ENCODE results near the gene GATM.
A peak's percentile ranks its signal among the peaks of the same experiment; 100 is the strongest.

Gene GATM

DNA sequence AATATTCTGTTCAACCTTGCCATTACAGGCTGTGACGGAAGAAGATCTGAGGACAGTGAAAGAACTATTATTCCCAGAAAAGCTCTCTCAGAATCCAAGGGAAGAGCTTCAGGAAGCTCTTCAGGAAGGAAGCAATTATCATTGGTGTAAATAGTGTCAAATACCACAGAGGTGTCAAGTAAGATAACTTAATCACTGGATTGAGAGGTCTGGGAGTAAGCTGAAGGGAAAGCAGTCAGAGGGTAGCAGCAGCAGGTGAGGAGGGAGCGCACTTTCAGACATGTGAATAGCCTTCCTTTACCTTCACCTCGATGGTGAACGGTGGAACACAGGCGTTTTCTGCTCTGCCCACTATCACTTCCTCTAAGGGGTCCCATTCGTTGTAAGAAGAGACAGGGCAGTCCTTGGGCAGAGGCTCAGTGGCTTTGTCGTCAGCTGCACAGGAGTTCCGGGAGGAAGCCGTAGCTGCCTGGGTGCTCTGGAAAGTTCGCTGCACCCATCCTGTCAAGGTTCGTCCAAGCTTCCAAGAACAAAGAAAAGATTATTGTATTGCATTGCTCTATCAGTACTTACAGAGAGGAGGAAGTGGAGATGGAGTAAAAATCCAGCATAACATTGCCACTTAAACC is 1.9 kb downstream of the GATM start:
- no peaks in the 10 kb centered on the region for H3K9me3 ChIP-seq (ENCODE audit: severe bottlenecking)
- TF ChIP-seq, protein P1, sequence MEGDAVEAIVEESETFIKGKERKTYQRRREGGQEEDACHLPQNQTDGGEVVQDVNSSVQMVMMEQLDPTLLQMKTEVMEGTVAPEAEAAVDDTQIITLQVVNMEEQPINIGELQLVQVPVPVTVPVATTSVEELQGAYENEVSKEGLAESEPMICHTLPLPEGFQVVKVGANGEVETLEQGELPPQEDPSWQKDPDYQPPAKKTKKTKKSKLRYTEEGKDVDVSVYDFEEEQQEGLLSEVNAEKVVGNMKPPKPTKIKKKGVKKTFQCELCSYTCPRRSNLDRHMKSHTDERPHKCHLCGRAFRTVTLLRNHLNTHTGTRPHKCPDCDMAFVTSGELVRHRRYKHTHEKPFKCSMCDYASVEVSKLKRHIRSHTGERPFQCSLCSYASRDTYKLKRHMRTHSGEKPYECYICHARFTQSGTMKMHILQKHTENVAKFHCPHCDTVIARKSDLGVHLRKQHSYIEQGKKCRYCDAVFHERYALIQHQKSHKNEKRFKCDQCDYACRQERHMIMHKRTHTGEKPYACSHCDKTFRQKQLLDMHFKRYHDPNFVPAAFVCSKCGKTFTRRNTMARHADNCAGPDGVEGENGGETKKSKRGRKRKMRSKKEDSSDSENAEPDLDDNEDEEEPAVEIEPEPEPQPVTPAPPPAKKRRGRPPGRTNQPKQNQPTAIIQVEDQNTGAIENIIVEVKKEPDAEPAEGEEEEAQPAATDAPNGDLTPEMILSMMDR (IDR thresholded peaks at IDR 0.05; ENCODE audit: poor library complexity, severe bottlenecking) = no peak
- H3K27ac ChIP-seq (ENCODE audit: poor library complexity, severe bottlenecking) = no peak overlapping the region
- H3K36me3 ChIP-seq (ENCODE audit: low read depth) = no peaks in the 10 kb centered on the region
- H3K4me3 ChIP-seq (ENCODE audit: severe bottlenecking) = no peak overlapping the region
- DNase-seq (ENCODE audit: low spot score) (no peak), ATAC-seq (ENCODE audit: low read depth) (no peak)
- H3K4me1 ChIP-seq (ENCODE audit: insufficient read depth, poor library complexity, severe bottlenecking) = no peaks in the 10 kb centered on the region
- H3K27me3 ChIP-seq (ENCODE audit: insufficient read depth, poor library complexity, severe bottlenecking) = peaks cover 37% of the 10 kb centered on the region

DNA sequence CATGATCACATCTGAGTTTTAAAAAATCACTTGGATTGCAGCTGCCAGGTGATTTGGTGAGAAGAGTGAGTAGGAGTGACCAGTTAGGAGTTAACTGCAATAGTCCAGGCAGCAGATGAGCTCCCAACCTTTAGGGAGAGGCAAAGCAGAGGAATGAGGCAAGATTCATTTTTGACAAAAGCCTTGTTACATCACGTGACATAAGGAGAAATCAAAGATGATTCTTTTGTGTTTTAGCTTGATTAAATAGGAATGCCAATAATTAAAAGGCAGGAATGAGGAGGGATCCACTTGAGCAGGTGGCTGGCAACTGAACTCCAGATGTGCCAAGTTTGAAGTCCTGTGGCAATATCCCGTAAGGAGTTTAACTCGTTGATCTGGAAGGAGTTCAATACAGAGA is 2.5 kb downstream of the GATM start:
- ATAC-seq (ENCODE audit: low read depth) = no peak
- Histone ChIP-seq H3K4me3 (ENCODE audit: severe bottlenecking) (no peak overlapping the region), H3K4me1 (ENCODE audit: insufficient read depth, poor library complexity, severe bottlenecking) (no peaks in the 10 kb centered on the region), H3K36me3 (ENCODE audit: low read depth) (no peaks in the 10 kb centered on the region), H3K9me3 (ENCODE audit: severe bottlenecking) (no peaks in the 10 kb centered on the region), H3K27ac (ENCODE audit: poor library complexity, severe bottlenecking) (no peak overlapping the region), H3K27me3 (ENCODE audit: insufficient read depth, poor library complexity, severe bottlenecking) (peaks cover 32% of the 10 kb centered on the region)
- TF ChIP-seq, protein P1 (IDR thresholded peaks at IDR 0.05; ENCODE audit: poor library complexity, severe bottlenecking) = no peak
- no peak for DNase-seq (ENCODE audit: low spot score)

DNA sequence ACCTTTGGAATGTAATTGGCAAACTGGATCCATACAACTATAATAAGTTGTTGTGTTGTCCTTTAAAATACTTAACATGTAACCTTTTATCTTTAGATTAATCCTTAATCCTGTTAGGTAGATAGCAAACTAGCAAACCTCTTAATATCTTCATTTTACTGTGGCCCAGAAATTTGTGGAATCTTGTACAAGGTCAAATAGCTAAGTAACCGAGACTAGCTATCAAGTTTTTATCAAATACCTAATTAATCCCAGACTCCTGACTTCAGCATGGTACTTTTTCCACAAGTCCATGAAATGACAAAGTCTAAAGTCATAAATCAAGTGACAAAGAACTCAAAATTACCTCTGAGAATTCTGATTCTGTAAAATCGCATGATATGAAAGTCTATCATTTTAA is 4.4 kb downstream of the GATM start:
- H3K27ac ChIP-seq (ENCODE audit: poor library complexity, severe bottlenecking) = no peak overlapping the region
- no peaks in the 10 kb centered on the region for H3K9me3 ChIP-seq (ENCODE audit: severe bottlenecking)
- DNase-seq (ENCODE audit: low spot score) (no peak), ATAC-seq (ENCODE audit: low read depth) (no peak)
- H3K4me3 ChIP-seq (ENCODE audit: severe bottlenecking) = no peak overlapping the region
- TF ChIP-seq, protein P1 (IDR thresholded peaks at IDR 0.05; ENCODE audit: poor library complexity, severe bottlenecking) = no peak
- H3K4me1 ChIP-seq (ENCODE audit: insufficient read depth, poor library complexity, severe bottlenecking) = no peaks in the 10 kb centered on the region
- peaks cover 29% of the 10 kb centered on the region for H3K27me3 ChIP-seq (ENCODE audit: insufficient read depth, poor library complexity, severe bottlenecking)
- no peaks in the 10 kb centered on the region for H3K36me3 ChIP-seq (ENCODE audit: low read depth)

DNA sequence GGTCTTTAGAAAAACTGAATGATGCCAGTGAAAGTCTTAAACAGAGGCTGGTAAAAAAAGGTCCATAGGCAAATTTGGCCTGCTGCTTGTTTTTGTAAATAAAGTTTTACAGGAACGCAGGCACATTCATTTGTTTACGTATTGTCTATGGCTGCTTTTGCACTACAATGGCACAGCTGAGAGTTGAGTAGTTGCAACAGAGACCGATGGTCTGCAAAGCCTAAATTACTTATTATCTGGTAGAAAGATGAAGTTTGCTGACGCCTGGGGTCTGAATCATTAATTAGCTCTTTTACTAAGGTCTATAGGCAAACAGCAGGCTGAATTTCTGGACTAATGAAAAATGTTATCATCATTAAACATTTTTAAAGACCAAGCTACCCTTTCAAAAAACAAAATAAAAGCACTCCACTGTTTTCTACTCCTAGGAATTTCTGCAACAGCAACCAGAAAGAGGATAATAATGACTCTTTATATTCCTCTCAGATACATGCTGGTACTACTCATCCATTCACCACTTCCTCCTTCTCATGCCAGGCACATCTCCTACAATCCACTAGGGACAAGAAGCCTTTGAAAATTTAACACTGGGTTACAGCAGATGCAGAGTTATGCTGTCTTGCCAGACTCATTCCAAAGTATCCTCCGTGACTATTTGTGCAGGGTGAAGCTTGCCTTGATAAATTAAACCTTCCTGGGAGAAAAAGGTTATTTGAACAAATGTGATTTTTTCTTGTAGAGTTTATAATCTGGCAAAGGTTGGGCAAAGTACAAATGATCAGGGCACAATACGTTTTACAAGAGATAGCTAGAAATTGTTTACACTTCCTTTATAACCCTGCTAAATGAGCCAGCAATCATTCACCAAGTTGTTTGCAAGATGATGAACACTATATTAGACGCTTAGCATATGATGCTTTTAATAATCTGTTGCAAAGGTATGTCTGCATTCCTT is 6.0 kb downstream of the GATM start:
- DNase-seq (ENCODE audit: low spot score) = no peak
- H3K27ac ChIP-seq (ENCODE audit: poor library complexity, severe bottlenecking) = no peak overlapping the region

More for the DNA sequence above, 6.0 kb downstream of the GATM start:
- TF ChIP-seq, protein P1 (IDR thresholded peaks at IDR 0.05; ENCODE audit: poor library complexity, severe bottlenecking) = no peak
- H3K4me3 ChIP-seq (ENCODE audit: severe bottlenecking) = no peak overlapping the region
- ATAC-seq (ENCODE audit: low read depth) = peak; percentile 63; the same call in 1 of the 3 replicates
- H3K4me1 ChIP-seq (ENCODE audit: insufficient read depth, poor library complexity, severe bottlenecking) = no peaks in the 10 kb centered on the region
- no peaks in the 10 kb centered on the region for H3K9me3 ChIP-seq (ENCODE audit: severe bottlenecking)
- peaks cover 17% of the 10 kb centered on the region for H3K27me3 ChIP-seq (ENCODE audit: insufficient read depth, poor library complexity, severe bottlenecking)
- no peaks in the 10 kb centered on the region for H3K36me3 ChIP-seq (ENCODE audit: low read depth)
